Endometrium (tissue), 2 donors: ENCODE data around the gene ZYG11B.
"Not testable (repeated sequence)": the region's sequence is repeated elsewhere in the genome, so short reads cannot be mapped to it uniquely, and the experiment has no call there.

Experiments
- FAIRE-seq: peaks from 2 replicates; lab custom pipeline; 2012; peaks lifted over from hg19 to GRCh38; lab: Jason Lieb, UNC
- donor health status: control.
- donor health status: control.

ZYG11B gene

DNA sequence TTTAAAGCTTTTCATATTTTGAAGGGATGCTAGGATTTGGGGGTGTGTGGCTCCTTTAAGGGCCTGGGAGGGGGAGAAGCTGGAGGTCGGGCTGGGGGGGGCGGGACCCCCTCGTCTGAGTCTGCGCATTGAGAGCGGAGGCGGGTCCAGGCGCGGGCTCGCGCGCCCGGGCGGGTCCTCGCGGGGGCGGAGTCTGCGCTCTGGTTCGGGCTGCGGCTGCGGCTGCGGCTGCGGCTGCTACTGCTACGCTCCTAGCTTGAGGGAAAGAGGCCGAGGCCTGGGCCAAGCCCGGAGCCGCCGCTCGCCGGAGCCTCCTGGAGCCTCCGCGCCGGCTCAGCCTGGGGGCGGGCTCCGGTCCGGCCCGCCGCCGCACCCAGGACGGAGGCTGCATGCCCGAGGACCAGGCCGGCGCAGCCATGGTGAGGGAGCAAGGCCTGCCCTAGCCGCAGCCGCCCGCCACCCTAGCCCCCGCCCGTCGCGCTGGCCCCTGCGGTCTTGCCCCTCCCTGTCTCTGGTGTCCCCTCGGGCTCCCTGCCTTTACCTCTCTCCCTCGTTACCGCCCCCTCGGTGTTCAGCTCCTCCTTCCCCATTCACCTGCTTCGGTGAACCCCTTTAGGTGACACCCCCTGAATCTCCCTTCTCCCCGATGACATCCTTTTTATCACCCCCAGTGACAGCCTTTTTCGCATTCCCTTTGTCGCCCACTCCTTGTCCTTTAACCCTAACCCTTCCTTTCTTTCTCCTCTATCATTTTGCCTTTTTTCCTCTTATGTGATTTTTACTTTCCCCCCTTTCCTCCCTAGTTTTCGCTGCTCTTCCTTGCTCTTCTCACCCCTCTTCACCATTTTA lies at the start of gene ZYG11B:
Gene ZYG11B (plus strand): TSS at position 189 of the 849 bp plus-strand sequence. CDS start 201 bp downstream, at position 390.
- FAIRE-seq: no peak

DNA sequence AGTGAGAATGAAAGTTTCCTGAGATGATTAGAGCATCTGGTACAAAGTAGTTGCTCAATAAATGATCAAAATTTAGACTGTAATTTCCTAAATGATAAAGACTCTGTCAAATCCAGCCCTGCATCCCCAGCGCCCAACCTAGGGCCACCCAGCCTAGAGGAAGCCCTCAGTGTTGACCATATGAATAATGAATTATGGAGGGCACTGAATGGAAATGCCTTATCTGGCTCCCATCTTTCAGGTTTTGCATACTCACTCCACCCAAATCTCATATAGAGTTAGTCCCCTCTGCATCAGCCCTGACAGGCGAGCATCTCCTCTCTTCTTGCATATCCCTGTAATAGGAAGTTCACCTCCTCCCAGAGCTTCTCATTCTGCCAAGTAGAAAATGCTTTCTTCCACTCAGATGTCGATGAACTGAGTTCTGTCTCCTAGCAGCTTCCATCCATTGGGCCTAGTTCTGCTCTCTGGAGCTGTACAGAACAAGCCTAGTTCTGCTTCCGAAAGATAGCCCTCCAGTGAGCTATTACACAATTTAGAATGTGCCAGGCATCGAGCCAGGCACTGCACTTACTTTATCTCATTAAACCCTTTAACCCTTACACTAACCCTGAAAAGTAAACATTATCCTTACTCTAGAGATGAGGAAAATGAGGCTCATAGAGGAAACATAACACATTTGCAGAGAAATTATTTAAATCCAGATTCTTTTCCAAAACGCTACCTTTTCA lies 49.0 kb upstream of the ZYG11B start:
- no peak for FAIRE-seq

DNA sequence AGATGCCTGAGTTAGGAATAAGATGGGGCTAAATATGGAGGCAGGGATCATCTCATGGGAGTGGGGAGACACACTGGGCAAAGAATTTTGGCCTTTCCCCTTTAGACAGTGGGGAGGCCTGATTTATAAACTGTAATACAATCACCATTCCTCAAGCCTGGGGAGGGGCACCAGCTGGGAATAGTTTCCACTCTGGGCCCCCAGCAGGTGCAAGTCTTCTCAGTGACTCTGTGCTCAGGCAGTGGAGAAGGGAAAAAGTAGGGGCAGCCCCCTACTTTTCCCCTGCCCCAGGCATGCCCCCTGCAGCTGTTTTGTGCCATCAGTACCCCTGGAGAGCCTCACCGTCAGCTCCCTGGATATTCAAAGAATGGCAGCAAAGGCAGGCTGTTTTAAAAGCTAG lies 47.2 kb upstream of the ZYG11B start:
- FAIRE-seq: no peak

DNA sequence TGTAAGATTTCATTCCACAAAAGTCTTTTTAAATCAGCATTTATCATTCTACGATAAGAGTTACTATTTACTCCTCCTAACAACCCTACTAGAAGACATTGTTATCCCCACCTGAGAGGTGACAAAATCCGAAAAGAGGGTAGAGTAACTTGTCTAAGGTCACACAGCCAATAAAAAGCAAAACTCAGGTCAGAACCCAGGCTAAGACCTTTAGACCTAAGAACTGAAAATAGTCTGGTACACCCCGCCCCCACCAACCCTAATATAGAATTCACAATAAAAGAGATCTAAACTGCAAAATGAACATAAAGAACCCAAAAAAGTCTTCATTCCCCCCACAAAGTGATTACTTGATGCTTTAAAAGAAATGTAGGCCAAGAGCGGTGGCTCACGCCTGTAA lies 46.8 kb upstream of the ZYG11B start:
- no peak for FAIRE-seq

DNA sequence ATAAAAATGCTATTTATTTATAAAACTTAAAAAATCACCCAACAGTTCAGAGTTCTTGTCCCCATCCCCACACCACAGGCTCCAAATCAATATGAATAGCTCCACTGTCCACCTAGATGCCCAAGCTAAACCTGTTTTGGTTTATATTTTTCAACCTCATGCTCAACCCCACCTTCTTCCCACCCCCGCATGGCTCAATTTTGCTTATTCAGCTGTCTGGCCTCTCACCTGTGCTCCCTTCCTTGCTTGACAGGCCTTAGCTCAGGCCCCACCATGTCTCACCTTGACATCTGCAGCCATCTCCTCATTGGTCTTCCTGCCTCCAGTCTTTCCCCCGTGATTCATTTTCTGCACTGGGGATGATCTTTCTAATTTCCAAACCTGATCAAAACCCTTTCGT lies 45.9 kb upstream of the ZYG11B start:
- no peak for FAIRE-seq

DNA sequence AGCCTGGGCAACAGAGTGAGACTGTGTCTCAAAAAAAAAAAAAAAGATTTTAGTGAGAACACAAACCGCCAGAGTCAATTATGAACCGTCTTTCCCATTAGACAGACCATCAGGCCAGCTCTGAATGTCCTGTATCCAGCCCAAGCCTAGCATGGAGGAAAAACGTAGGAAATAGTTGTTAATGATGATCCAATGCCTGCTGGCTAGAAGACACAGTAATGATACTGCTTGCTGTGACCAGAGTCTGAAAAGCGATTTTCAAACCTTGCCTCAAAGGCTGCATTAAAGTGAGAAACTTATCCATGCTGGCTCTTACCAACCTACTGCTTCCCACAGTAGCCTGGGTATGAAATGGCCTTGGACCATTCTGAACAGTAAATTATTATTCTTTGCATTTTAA lies 45.1 kb upstream of the ZYG11B start:
- no peak for FAIRE-seq

DNA sequence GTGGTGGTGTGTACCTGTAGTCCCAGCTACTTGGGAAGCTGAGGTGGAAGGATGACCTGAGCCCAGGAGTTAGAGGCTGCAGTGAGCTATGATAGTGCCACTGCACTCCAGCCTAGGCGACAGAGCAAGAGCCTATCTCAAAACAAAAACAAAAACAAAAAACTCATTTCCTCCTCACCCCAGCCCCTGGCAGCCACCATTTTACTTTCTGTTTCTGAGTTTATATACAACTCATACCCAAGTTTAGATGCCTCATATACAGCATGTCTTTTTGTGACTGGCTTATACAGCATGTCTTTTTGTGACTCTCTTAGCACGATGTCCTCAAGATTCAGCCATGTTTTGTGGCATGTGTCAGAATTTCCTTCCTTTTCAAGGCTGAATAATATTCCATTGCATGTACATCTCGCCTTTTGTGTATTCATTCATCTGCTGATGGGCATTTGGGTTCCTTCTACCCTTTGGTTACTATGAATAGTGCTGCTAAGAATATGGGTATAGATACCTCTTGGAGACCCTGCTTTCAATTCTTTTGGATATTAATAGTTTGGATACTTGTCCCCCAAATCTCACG lies 42.8 kb upstream of the ZYG11B start:
- FAIRE-seq: no peak

DNA sequence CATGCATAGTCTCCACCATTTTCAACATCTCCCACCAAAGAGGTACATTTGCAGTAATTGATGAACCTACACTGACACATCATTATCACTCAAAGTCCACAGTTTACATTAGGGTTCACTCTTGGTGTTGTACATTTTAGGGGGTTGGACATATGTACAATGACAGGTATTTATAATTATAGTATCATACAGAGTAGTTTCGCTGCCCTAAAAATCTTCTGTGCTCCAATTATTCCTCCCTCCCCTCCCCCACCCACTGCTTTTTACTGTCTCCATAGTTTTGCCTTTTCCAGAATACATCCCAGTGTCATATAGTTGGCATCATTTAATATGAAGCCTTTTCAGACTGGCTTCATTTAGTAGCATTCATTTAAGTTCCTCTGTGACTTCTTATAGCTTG lies 41.7 kb upstream of the ZYG11B start:
- FAIRE-seq: no peak

DNA sequence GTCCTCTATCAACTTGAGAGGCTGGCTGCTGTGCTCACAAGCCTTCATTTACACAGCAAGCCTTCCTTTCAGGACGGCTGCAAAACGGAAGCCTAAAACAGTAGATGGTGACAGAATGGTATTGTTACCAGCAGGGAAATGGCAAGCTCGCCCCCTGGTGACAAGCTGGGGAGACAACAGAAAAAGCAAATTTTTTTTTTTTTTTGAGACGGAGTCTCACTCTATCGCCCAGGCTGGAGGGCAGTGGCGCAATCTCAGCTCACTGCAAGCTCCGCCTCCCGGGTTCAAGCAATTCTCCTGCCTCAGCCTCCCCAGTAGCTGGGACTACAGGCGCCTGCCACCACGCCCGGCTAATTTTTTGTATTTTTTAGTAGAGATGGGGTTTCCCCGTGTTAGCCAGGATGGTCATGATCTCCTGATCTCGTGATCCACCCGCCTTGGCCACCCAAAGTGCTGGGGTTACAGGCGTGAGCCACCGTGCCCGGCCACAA lies 39.9 kb upstream of the ZYG11B start:
- not testable (repeated sequence) for FAIRE-seq

DNA sequence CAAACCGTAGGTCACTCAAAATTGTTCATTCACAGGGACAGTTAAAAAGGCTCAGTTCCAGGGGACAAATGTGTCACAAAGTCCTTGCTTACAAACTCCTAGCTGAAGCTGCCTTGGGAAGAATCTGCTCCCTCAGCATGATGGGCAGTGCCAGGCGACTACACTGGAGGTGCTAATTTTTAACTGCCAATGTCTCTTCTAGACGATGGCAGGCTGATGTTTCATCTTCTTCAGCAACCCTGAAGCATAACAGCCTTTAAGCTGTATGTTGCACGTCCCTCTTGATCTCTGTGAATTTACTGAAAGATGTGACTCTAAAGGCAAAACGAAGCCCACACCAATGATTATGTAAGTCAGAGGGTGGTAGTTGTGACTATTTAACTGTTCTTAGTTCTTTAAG lies 39.4 kb upstream of the ZYG11B start:
- FAIRE-seq: no peak

DNA sequence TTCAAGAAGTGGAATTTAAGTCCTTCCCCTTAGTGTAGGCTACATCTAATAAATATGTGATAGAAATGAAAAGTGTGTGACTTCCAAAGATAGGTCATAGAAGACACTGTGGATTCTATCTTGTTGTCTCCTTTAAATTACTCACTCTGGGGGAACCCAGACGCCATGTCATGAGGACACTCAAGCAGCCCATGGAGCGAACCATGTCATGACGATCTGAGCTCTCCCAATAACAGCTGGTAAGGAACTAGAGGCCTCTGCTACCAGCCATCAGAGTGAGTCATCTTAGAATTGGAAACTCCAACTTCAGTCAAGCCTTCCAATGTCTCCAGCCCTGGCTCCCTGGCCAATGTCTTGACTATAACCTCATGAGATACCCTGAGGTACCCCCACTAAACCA lies 34.4 kb upstream of the ZYG11B start:
- no peak for FAIRE-seq

DNA sequence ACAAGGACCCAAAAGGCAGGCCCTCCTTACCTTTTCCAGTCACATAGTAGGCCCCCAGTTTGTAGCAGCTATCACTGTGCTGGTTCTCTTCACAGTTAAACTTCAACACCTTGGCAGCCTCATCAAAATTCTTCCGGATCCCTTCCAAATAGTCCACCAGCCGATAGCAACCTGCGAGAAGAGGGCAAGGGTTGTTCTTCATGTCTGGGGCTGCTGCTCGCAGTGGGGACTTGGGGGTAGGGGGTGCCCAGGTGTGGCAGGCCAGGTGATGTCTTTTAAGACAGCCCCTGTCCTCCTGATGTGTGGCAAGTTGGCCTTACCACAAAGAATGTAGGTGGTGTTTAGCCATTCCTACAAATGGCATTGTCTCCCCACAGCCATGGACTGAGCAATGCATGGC lies 33.6 kb upstream of the ZYG11B start:
- no peak for FAIRE-seq

DNA sequence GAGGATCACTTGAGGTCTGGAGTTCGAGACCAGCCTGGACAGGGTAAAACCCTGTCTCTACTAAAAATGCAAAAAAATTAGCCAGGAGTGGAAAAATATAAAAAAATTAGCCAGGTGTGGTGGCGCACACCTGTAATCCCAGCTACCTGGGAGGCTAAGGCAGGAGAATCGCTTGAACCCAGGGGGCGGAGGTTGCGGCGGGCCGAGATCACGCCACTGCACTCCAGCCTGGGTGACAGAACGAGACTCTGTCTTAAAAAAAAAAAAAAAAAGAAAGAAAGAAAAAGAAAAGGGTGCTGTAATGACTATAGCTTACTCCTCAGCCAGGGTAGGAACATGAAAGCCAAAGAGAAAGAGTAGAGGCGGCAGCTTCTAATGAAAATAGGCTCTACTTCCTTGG lies 32.9 kb upstream of the ZYG11B start:
- not testable (repeated sequence) for FAIRE-seq

DNA sequence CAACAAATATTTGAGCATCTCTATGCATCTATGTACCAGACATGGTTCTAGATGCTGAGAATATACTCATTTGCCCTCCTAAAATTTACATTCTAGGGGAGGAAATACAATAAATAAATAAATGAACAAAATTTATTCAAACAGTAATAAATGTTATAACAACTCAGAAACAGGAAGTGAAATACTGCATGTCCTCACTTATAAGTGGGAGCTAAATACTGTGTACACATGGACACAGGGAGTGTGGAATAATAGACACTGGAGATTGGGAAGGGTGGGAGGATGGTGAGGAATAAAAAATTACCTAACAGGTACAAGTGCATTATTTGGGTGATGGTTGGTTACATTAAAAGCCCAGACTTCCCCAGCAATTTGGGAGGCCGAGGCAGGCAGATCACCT lies 32.4 kb upstream of the ZYG11B start:
- no peak for FAIRE-seq

DNA sequence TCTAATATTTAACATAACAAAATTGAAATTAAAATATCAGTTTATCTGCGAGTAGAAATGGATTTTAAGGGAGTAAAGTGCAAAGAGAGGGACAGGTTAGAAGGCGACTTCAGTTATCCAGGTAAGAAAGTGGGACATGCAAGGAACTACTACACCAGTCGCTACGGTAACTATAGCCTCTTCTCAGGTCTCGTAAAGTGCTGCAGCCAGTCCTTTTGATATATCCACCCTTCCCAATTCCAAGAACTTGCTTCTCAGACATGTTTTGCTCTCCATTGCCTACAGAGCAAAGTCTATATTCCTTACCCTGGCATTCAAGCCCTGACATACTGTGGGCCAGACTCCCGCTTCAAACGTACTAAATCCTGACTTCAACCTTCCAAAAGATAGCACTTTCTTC lies 30.6 kb upstream of the ZYG11B start:
- no peak for FAIRE-seq

DNA sequence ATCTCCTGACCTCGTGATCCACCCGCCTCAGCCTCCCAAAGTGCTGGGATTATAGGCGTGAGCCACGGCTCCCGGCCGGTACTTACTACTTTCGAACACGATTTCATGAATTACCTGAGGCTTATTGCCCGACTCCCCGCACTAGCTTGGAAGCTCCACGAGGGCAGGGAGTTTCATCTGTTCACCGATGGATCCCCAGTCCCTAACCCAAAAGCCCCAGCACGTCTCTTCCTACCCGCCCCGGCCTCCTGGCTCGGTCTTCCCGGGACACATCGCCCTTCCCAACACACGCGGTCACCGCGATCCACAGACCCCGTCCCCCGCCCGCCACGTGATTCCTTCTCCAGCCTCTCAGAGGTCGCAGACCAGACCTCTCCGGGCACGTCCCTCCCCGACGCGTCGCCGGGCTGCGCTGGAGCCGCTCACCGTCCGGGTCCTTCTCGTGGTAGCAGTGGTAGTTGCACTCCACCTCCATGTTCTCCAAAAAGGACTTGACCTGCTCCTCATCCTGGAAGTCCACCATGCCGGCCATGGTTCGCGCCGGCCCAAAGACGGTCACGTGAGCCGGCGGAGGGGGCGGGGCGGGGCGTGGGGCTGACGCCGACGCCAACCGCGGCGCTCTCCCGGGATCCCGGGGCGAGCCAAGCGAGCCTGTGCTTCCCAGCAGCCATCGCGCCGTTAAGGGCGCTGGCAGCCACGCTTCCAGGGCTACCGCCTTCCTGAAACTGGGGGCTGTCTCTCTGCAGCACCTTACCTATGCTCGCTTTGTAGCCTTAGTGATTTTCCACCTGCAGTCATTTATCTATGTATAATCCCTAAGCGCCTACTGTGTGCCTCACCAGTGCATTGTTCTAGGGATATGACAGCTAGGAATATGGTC lies 28.2 kb upstream of the ZYG11B start, which contains the start of gene COA7:
Gene COA7 (minus strand): TSS at position 553 of the 880 bp plus-strand sequence. CDS start 21 bp downstream, at position 532.
- FAIRE-seq: no peak

DNA sequence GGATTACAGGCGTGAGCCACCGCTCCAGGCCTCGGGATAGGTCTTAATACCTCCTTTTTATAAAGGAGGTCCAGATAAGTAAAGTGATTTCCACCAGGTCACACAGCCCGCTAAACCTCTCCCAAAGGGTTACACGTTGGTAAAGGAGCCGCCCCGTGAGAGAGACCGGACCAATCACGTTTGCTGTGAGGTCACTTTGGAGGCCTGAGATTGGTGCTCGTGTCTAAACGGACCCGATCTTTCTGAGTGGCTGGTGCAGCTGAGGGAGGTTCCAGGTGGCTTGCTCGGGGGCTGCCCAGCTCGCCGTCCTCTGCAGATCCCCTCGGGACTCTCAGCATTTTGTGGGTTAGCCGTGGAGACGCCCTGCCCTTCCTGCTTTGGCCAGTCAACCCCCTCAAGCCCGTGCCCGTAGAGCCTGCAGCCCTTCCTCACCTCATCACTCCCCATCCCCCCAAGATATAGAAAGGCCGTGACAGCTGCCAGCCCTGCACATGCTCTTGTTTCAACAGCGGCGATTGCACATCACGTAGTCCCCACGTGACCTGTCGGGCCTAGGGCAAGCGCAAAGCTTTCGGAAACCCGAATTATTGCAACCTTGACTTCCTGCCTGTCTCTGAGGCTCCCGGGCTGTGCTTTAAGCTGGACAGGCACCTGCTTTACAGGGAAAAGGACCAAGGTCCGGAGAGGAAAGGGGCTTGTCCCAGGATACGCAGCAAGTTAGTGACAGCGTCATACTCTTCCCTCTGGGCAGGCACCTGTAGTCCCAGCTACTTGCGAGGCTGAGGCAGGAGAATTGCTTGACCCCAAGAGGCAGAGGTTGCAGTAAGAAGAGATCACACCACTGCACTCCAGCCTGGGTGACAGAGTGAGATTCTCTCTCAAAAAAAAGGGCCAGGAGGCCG lies 23.1 kb upstream of the ZYG11B start:
- FAIRE-seq: peak; percentile 18

DNA sequence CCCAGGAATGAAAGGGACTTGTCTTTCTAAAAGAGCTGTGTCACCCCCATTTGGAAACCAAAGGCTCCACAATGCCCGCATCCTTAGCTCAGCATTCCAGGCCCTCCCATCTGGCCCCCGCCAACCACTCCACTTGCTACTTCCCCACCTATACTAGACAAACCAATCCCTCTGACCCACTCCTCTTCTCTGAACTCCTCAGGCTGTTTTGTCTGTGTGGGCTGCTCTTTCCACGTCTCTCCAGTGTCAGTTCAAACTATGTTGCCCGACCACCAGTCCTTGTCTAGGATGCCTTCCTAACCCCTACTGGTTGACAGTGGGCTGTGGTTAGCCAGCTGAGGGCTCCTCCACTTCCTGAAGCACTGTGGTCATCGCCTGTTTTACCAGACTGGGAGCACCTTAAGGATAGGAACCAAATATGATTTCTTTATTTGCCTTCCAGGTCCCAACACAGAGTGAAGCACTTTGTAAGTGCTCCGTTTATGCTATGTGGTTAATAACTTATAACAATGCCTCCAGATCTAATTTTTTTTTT lies 20.1 kb upstream of the ZYG11B start:
- FAIRE-seq: no peak

DNA sequence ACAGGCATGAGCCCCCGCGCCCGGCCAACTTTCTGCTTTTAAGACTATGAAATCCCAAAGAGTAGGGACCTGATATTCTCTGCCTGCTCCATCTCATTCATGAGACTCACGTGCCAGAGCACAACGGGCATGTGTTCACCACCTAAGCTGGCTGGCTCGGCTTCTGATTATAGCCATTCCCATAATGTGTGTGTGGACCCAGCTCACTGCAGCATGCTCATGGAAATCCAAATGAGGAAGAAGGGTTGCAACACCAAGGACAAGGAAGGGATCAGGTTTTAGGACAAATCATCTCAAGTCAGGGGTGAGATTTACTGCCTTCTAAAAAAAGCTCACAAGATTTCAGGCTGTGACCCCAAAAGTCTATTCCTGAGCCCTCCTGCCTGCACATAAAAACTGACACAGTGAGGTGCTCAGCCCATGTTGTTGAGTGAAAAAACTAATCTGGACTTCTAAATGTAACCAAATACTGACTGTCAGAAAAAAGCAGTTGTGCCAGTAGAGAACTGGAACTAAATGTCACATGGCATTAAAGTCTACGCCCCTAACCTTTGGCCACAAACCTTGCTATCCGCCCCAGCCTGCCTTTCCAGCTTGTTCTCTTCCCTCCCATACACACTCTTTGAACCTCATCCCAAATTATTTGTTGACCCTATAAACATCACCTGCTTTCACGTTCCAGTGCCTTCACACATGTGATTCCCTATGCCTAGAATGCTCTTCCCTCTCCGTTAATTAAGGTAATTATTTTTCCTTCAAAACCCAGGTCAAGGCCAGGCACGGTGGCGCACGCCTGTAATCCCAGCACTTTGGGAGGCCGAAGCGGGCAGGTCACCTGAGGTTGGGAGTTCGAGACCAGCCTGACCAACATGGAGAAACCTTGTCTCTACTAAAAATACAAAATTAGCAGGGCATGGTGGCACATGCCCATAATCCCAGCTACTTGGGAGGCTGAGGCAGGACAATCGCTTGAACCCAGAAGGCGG lies 19.0 kb upstream of the ZYG11B start:
- FAIRE-seq: no peak
